ENCODE results near the gene TRIM67.

TRIM67 gene

GRCh38 chr1:231196728-231197127, 34.9 kb downstream of the TRIM67 start:
- no peaks in the 10 kb centered on the region for H3K9me3 ChIP-seq (ENCODE audit: control insufficient read depth, insufficient read depth, low read depth, low read length)
- H3K4me1 ChIP-seq (ENCODE audit: control insufficient read depth, insufficient read depth, low read length) = no peaks in the 10 kb centered on the region
- H3K4me3 ChIP-seq (ENCODE audit: low read depth, low read length) = no peak overlapping the region
- ChIA-PET POLR2A (no interaction called here), CTCF (interaction anchor here (0.6 to 2.0 kb wide), 2 partner anchors 14 to 393 kb away, joined by 4 to 6 read pairs; no protein-coding TSS in a partner anchor)
- H3K36me3 ChIP-seq (ENCODE audit: control insufficient read depth in 2 of 2, insufficient read depth in 1 of 2, low read length in 2 of 2) = no peaks in the 10 kb centered on the region
- no peak overlapping the region for H3K27ac ChIP-seq (ENCODE audit: extremely low read depth, low read depth, low read length)
- TF ChIP-seq SP3 (tag by site-specific recombination; IDR thresholded peaks at IDR 0.05) = no peak
- no peak for TF ChIP-seq MEIS1 (CRISPR knock-in tag; IDR thresholded peaks at IDR 0.05; ENCODE audit: borderline replicate concordance)
- TF ChIP-seq ZBTB49 (tag by site-specific recombination; IDR thresholded peaks at IDR 0.05; ENCODE audit: low read depth) = no peak
- TF ChIP-seq ZNF248 (tag by site-specific recombination; IDR thresholded peaks at IDR 0.05) = no peak
- TF ChIP-seq ZNF133 (tag by site-specific recombination; IDR thresholded peaks at IDR 0.05) = no peak
- no peak for TF ChIP-seq ZNF391 (tag by site-specific recombination; IDR thresholded peaks at IDR 0.05; ENCODE audit: borderline replicate concordance, low read depth)
- no peak for TF ChIP-seq ZNF560 (tag by site-specific recombination; IDR thresholded peaks at IDR 0.05; ENCODE audit: borderline replicate concordance)
- no peak for TF ChIP-seq ZNF629 (tag by site-specific recombination; IDR thresholded peaks at IDR 0.05)
- TF ChIP-seq ZNF785 (tag by site-specific recombination; IDR thresholded peaks at IDR 0.05) = no peak
- TF ChIP-seq ZNF76 (tag by site-specific recombination; IDR thresholded peaks at IDR 0.05; ENCODE audit: borderline replicate concordance, low read depth) = no peak
- no peak for TF ChIP-seq SALL2 (tag by site-specific recombination; IDR thresholded peaks at IDR 0.05; ENCODE audit: borderline replicate concordance)
- TF ChIP-seq ZNF549 (tag by site-specific recombination; IDR thresholded peaks at IDR 0.05) = no peak
- no peak for TF ChIP-seq ZNF148 (tag by site-specific recombination; IDR thresholded peaks at IDR 0.05; ENCODE audit: borderline replicate concordance)
- TF ChIP-seq ZNF660 (tag by site-specific recombination; IDR thresholded peaks at IDR 0.05) = no peak
- no peak for TF ChIP-seq ZNF626 (tag by site-specific recombination; IDR thresholded peaks at IDR 0.05)

GRCh38 chr1:231199868-231200267, 38.0 kb downstream of the TRIM67 start:
- Histone ChIP-seq H3K36me3 (ENCODE audit: control insufficient read depth in 2 of 2, insufficient read depth in 1 of 2, low read length in 2 of 2) (no peaks in the 10 kb centered on the region), H3K27ac (ENCODE audit: extremely low read depth, low read depth, low read length) (no peak overlapping the region), H3K4me1 (ENCODE audit: control insufficient read depth, insufficient read depth, low read length) (no peaks in the 10 kb centered on the region), H3K4me3 (ENCODE audit: low read depth, low read length) (no peak overlapping the region), H3K9me3 (ENCODE audit: control insufficient read depth, insufficient read depth, low read depth, low read length) (no peaks in the 10 kb centered on the region)
- ChIA-PET CTCF (interaction anchor here (0.6 to 1.2 kb wide), 3 partner anchors 11 to 266 kb away, joined by 3 to 5 read pairs (median 3); no protein-coding TSS in a partner anchor), POLR2A (no interaction called here)
- TF ChIP-seq ZNF223 (tag by site-specific recombination; IDR thresholded peaks at IDR 0.05) (0 out of 2 replicates have a peak, but pooled peaks have one; percentile 46), ZNF692 (tag by site-specific recombination; IDR thresholded peaks at IDR 0.05) (no peak)
